GM06990 (cell line): ENCODE measurements around the gene GFOD1.
"Not testable (repeated sequence)": the region's sequence is repeated elsewhere in the genome, so short reads cannot be mapped to it uniquely, and the experiment has no call there.

Source experiments
- DNase-seq: peaks from one replicate; pipeline ENCODE4 v3.0.0-alpha.2; 2011; ENCODE audit not compliant: insufficient read length; ENCODE audit errors: extremely low read depth
- H3K27me3 ChIP-seq: replicated peaks from 2 replicates; pipeline ENCODE4 v1.6.0; 2011; ENCODE audit warnings: low read length; ENCODE audit not compliant: control insufficient read depth, insufficient read depth
- H3K36me3 ChIP-seq: 2 replicates; pipeline ENCODE4 v1.5.1; 2011; ENCODE audit warnings: low read length; ENCODE audit not compliant: control insufficient read depth, insufficient read depth
- H3K4me3 ChIP-seq: replicated peaks from 2 replicates; pipeline ENCODE4 v1.5.1; 2011; ENCODE audit warnings: low read depth, mild to moderate bottlenecking, control low read depth, low read length
- CTCF ChIP-seq: IDR thresholded peaks from 2 replicates; pipeline ENCODE4 v1.5.1; 2011; ENCODE audit warnings: low read length, control low read depth, mild to moderate bottlenecking, inconsistent platforms; ENCODE audit not compliant: insufficient read depth, poor library complexity, severe bottlenecking

The GFOD1 gene

DNA sequence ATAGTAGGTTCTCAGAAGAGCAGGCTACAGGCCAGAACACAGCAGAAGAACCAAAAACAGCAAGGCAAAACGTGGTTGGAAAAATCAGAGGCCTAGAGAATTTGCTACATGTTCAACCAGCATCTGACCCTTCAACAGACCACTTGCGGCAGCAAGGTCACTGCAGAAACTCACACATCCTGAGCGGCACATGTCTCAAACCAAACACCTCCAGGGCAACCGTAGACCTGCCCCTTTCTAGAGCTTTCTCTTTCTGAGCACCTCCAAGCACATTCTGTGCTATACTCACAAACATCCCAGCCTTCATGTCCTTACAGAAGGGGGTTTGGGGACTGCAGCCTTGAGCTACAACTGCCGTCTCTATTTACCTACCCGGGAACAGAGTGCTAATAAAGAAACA lies 52.6 kb downstream of the GFOD1 start:
- Histone ChIP-seq H3K27me3 (no peaks in the 10 kb centered on the region), H3K36me3 (no peaks in the 10 kb centered on the region; the same call in 1 of the 2 replicates), H3K4me3 (no peak overlapping the region)
- DNase-seq, result no peak
- TF ChIP-seq CTCF, result no peak

GRCh38 chr6:13434135-13434775 lies 53.1 kb downstream of the GFOD1 start:
- DNase-seq, H3K4me3 ChIP-seq, H3K36me3 ChIP-seq, H3K27me3 ChIP-seq: not testable (repeated sequence)

DNA sequence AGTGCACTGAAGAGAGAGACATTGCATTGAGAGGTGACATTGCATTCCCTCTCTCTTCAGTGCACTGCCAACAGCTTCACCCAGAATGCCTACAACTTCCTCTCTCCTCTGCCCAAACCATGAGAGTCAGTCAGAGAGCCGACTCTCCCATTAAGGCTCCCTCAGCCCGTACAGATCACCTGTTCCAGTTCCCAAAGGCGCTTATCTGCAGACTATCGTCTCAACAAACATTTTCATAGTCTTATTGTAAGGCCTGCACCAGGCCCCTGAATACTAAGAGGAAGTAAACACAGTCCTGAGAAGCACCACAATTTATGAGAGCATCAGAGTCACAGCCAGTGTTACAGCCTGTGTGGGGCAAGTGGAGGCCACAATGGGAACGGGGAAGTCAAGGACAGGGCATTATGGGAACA lies 53.7 kb downstream of the GFOD1 start:
- H3K4me3 ChIP-seq, result no peak overlapping the region
- no peaks in the 10 kb centered on the region for H3K27me3 ChIP-seq
- DNase-seq, result no peak
- no peaks in the 10 kb centered on the region; the same call in 1 of the 2 replicates for H3K36me3 ChIP-seq
- no peak for TF ChIP-seq CTCF

GRCh38 chr6:13432526-13433184 lies 54.7 kb downstream of the GFOD1 start:
- no peak overlapping the region for H3K4me3 ChIP-seq
- TF ChIP-seq CTCF, result no peak
- no peak for DNase-seq
- no peaks in the 10 kb centered on the region for H3K27me3 ChIP-seq
- H3K36me3 ChIP-seq, result no peaks in the 10 kb centered on the region; the same call in 1 of the 2 replicates

- Histone ChIP-seq H3K27me3 (no peaks in the 10 kb centered on the region), H3K36me3 (no peaks in the 10 kb centered on the region; the same call in 1 of the 2 replicates), H3K4me3 (peak overlapping the region; percentile 8; the same call in 1 of the 2 replicates)
- no peak for DNase-seq
- TF ChIP-seq CTCF, result no peak
Observed at GRCh38 chr6:13431861-13432465, 55.4 kb downstream of the GFOD1 start.

GRCh38 chr6:13431059-13431656 lies 56.2 kb downstream of the GFOD1 start:
- no peak for DNase-seq
- no peaks in the 10 kb centered on the region for H3K27me3 ChIP-seq
- H3K36me3 ChIP-seq, result no peaks in the 10 kb centered on the region; the same call in 1 of the 2 replicates
- peak overlapping the region; percentile 8; the same call in 1 of the 2 replicates for H3K4me3 ChIP-seq
- TF ChIP-seq CTCF, result no peak
